Type B pancreatic cell (in vitro differentiated cells): Measurements from ENCODE around the gene CNOT6L. TPM values are rescaled to one million over a fixed set of nuclear protein-coding genes. Genes with fewer than 3 reads are reported as not detected.

Experiments used
- DNase-seq: peaks from one replicate; pipeline ENCODE4 v3.0.0; 2021; ENCODE audit warnings: mixed read lengths; ENCODE audit not compliant: unreplicated experiment; ENCODE audit errors: extremely low spot score
- H3K27ac Mint-ChIP-seq: 2 replicates; pipeline ENCODE4 v1.8.0; 2021; ENCODE audit warnings: mild to moderate bottlenecking, mixed read lengths
- H3K27me3 Mint-ChIP-seq: 2 replicates; pipeline ENCODE4 v1.8.0; 2021; ENCODE audit warnings: mixed read lengths
- H3K36me3 Mint-ChIP-seq: 2 replicates; pipeline ENCODE4 v1.8.0; 2021; ENCODE audit warnings: mixed read lengths
- H3K4me1 Mint-ChIP-seq: one replicate; pipeline ENCODE4 v1.8.0; 2021; ENCODE audit warnings: mixed read lengths; ENCODE audit not compliant: unreplicated experiment
- H3K4me3 Mint-ChIP-seq: 2 replicates; pipeline ENCODE4 v1.8.0; 2021; ENCODE audit warnings: mild to moderate bottlenecking, mixed read lengths
- H3K9me3 Mint-ChIP-seq: 2 replicates; pipeline ENCODE4 v1.8.0; 2021; ENCODE audit warnings: mixed read lengths
- CTCF ChIP-seq: fragments of 200-600 bp; sonication (generic); conservative IDR thresholded peaks from 2 replicates; pipeline ENCODE4 v1.5.0; 2021; ENCODE audit warnings: antibody characterized with exemption, mild to moderate bottlenecking
- total RNA-seq: library from RNA; stranded (reverse); gene quantifications from 2 replicates; pipeline ENCODE4 v1.2.1, GENCODE V29; 2021; ENCODE audit warnings: low replicate concordance

Gene CNOT6L
- total RNA-seq, 1 donor from 2014 or later = 30.0 TPM

- Mint-ChIP-seq H3K9me3 (no peaks in the 10 kb centered on the region), H3K36me3 (no peaks in the 10 kb centered on the region), H3K27me3 (peaks cover 3% of the 10 kb centered on the region), H3K27ac (no peak overlapping the region), H3K4me1 (no peaks in the 10 kb centered on the region), H3K4me3 (no peak overlapping the region)
- DNase-seq = no peak
- TF ChIP-seq CTCF = no peak
Observed at GRCh38 chr4:77706717-77707116, 112.5 kb downstream of the CNOT6L start.

- no peak for DNase-seq
- no peaks in the 10 kb centered on the region for H3K36me3 Mint-ChIP-seq
- peaks cover 3% of the 10 kb centered on the region for H3K27me3 Mint-ChIP-seq
- TF ChIP-seq CTCF = no peak
- no peak overlapping the region for H3K27ac Mint-ChIP-seq
- no peaks in the 10 kb centered on the region for H3K9me3 Mint-ChIP-seq
- H3K4me3 Mint-ChIP-seq = no peak overlapping the region
- H3K4me1 Mint-ChIP-seq = peaks cover 8% of the 10 kb centered on the region
Observed at GRCh38 chr4:77703666-77704065, 115.5 kb downstream of the CNOT6L start.

GRCh38 chr4:77701121-77701520 lies 118.0 kb downstream of the CNOT6L start:
- Mint-ChIP-seq H3K4me3 (no peak overlapping the region), H3K4me1 (peaks cover 8% of the 10 kb centered on the region), H3K36me3 (no peaks in the 10 kb centered on the region), H3K9me3 (no peaks in the 10 kb centered on the region), H3K27me3 (peaks cover 3% of the 10 kb centered on the region), H3K27ac (no peak overlapping the region)
- DNase-seq = no peak
- no peak for TF ChIP-seq CTCF

- H3K4me1 Mint-ChIP-seq = peaks cover 8% of the 10 kb centered on the region
- H3K4me3 Mint-ChIP-seq = peak overlapping the region; percentile 44
- H3K9me3 Mint-ChIP-seq = no peaks in the 10 kb centered on the region
- TF ChIP-seq CTCF = peak; percentile 57
- H3K27ac Mint-ChIP-seq = peak overlapping the region; percentile 65
- no peak for DNase-seq
- H3K36me3 Mint-ChIP-seq = no peaks in the 10 kb centered on the region
- H3K27me3 Mint-ChIP-seq = peaks cover 3% of the 10 kb centered on the region
Observed at GRCh38 chr4:77699731-77700210, 119.4 kb downstream of the CNOT6L start.

- H3K27ac Mint-ChIP-seq = no peak overlapping the region
- TF ChIP-seq CTCF = peak; percentile 63
Observed at GRCh38 chr4:77697860-77698590, 121.1 kb downstream of the CNOT6L start.

More at GRCh38 chr4:77697860-77698590, 121.1 kb downstream of the CNOT6L start:
- no peaks in the 10 kb centered on the region for H3K9me3 Mint-ChIP-seq
- DNase-seq = no peak
- no peak overlapping the region for H3K4me3 Mint-ChIP-seq
- peaks cover 8% of the 10 kb centered on the region for H3K4me1 Mint-ChIP-seq
- no peaks in the 10 kb centered on the region for H3K36me3 Mint-ChIP-seq
- H3K27me3 Mint-ChIP-seq = peaks cover 3% of the 10 kb centered on the region
